ENCODE results near the gene RBFOX2. TPM values are rescaled to one million over a fixed set of nuclear protein-coding genes. Genes with fewer than 3 reads are reported as not detected.
A peak's percentile ranks its signal among the peaks of the same experiment; 100 is the strongest.
"Not testable (repeated sequence)": the region's sequence is repeated elsewhere in the genome, so short reads cannot be mapped to it uniquely, and the experiment has no call there.

The RBFOX2 gene
- total and polyA plus RNA-seq, 10 donors, result 2.6 to 39.6 (median 31.8) TPM

- WGBS, 5 donors, result 59 to 83% (median 79%) methylated on average over 1 of the region's 1 CpG
- no peak overlapping the region for H3K4me3 ChIP-seq
- no peak for DNase-seq
- H3K4me1 ChIP-seq, result peaks cover 0 to 21% (median 4%) of the 10 kb centered on the region in 6 donors
- intact Hi-C loops (cut with DNase I; ENCODE audit: low total_unique reads), result no loop called here
- H3K36me3 ChIP-seq, result no peaks in the 10 kb centered on the region
- no peak for TF ChIP-seq POLR2AphosphoS5 (IDR thresholded peaks at IDR 0.05)
- no peak for TF ChIP-seq CTCF (IDR thresholded peaks at IDR 0.05 in 8 of 11, conservative IDR thresholded peaks at IDR 0.05 in 3 of 11)
- TF ChIP-seq POLR2A (IDR thresholded peaks at IDR 0.05), result no peak
- H3K9me3 ChIP-seq, result no peaks in the 10 kb centered on the region
- peak overlapping the region in 6 of 8 donors; percentile 3 to 68 (median 48) for H3K27ac ChIP-seq
- H3K27me3 ChIP-seq (replicated peaks in 1 of 7), result peaks cover 0 to 9% (median 0%) of the 10 kb centered on the region in 7 donors
These were observed 32.0 kb downstream of the RBFOX2 start for GRCh38 chr22:35996596-35996995.

GRCh38 chr22:35995772-35996171 lies 32.9 kb downstream of the RBFOX2 start:
- Histone ChIP-seq H3K4me1 (peaks cover 0 to 21% (median 4%) of the 10 kb centered on the region in 6 donors), H3K27ac (peak overlapping the region in 7 of 8 donors; percentile 27 to 68 (median 59)), H3K36me3 (no peaks in the 10 kb centered on the region), H3K9me3 (no peaks in the 10 kb centered on the region), H3K27me3 (replicated peaks in 1 of 7) (peaks cover 0 to 9% (median 0%) of the 10 kb centered on the region in 7 donors), H3K4me3 (no peak overlapping the region)
- peak in 1 of 3 donors; percentile 80 for TF ChIP-seq POLR2AphosphoS5 (IDR thresholded peaks at IDR 0.05)
- no peak for TF ChIP-seq POLR2A (IDR thresholded peaks at IDR 0.05)
- no peak for TF ChIP-seq CTCF (IDR thresholded peaks at IDR 0.05 in 8 of 11, conservative IDR thresholded peaks at IDR 0.05 in 3 of 11)
- whole genome bisulfite sequencing, 5 donors, result 65 to 82% (median 76%) methylated on average over 2 of the region's 2 CpGs
- intact Hi-C loops (cut with DNase I; ENCODE audit: low total_unique reads), result no loop called here
- no peak for DNase-seq

GRCh38 chr22:35995348-35995747 lies 33.3 kb downstream of the RBFOX2 start:
- H3K36me3 ChIP-seq, result no peaks in the 10 kb centered on the region
- peaks cover 0 to 9% (median 0%) of the 10 kb centered on the region in 7 donors for H3K27me3 ChIP-seq (replicated peaks in 1 of 7)
- no peaks in the 10 kb centered on the region for H3K9me3 ChIP-seq
- TF ChIP-seq CTCF (IDR thresholded peaks at IDR 0.05 in 8 of 11, conservative IDR thresholded peaks at IDR 0.05 in 3 of 11), result no peak
- TF ChIP-seq POLR2A (IDR thresholded peaks at IDR 0.05), result no peak
- no peak for TF ChIP-seq POLR2AphosphoS5 (IDR thresholded peaks at IDR 0.05)
- no peak overlapping the region for H3K4me3 ChIP-seq
- intact Hi-C loops (cut with DNase I; ENCODE audit: low total_unique reads), result no loop called here
- H3K4me1 ChIP-seq, result peaks cover 0 to 21% (median 4%) of the 10 kb centered on the region in 6 donors
- peak overlapping the region in 7 of 8 donors; percentile 15 to 68 (median 41) for H3K27ac ChIP-seq
- DNase-seq, result no peak
- 68 to 84% (median 77%) methylated on average over 7 of the region's 7 CpGs for WGBS, 5 donors

- WGBS, 5 donors, result 89 to 94% (median 92%) methylated on average over 5 of the region's 5 CpGs
- DNase-seq; intact Hi-C loops (cut with DNase I; ENCODE audit: low total_unique reads): not testable (repeated sequence)
These were observed 34.9 kb downstream of the RBFOX2 start for GRCh38 chr22:35993727-35994126.

More at GRCh38 chr22:35993727-35994126, 34.9 kb downstream of the RBFOX2 start:
- H3K27me3 ChIP-seq (replicated peaks in 1 of 7); H3K9me3 ChIP-seq; H3K4me3 ChIP-seq; H3K27ac ChIP-seq; H3K36me3 ChIP-seq: not testable (repeated sequence)
- H3K4me1 ChIP-seq, result peaks cover 0 to 21% (median 4%) of the 10 kb centered on the region in 6 donors
